ENCODE data around the gene WNT3A.

WNT3A gene

DNA sequence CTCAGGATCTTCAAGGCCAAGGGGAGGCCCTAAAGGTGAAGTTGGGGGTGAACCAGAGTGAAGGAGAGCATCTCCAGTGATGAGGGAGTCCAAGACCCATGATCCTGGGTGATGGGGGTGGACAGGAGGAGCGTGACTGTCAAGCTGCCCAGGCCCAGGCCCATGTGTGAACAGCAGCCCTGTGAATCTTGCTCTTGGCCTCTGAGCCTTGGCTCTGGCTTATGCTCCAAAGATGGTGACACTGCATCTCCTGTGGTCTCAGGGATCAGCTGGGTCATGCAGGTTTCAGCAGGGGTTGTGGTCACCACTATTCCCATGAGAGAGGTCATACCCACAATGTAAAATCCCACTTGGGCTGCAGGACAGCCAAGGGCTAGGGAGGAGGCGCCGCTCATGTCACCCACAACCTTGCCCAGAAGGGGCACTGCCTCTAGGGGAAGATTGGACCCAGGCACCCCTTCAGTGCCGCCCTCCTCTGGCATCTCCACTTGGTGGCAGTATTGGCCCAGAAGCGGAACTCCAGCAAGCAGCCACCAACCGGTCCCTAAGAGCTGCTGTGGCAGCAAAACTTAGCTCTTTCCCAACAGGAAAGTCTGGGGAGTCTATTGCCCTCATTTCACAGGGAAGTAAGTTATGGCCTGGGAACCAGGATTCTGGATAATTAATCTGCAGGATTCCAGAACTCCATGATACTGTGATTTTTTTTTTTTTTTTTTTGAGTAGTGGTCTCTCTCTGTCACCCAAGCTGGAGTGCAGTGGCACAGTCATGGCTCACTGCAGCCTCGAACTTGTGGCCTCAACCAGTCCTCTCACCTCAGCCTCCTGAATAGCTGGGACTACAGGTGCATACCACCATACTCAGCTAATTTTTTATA, 7.5 kb upstream of the WNT3A start:
- peak; percentile 66 for DNase-seq

DNA sequence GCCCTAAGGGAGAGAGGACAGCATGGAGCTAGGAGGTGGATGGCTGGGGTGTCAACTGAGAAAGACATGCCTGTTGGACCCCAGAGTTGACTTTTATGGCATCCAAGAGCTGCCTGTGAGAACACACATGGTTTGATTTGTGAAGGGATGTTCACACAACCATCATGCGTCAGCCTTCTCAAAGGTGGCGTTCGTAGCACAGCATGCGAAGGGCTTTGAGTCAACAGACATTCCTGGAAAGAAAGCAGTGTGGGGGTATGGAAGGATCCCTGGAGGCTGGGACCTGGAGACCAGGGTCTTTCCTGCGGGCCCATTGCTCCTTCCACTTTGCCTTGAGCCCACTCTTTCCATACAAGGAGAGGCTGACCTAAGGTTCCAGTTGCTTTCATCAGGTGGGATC, 6.4 kb upstream of the WNT3A start:
- DNase-seq, result no peak

DNA sequence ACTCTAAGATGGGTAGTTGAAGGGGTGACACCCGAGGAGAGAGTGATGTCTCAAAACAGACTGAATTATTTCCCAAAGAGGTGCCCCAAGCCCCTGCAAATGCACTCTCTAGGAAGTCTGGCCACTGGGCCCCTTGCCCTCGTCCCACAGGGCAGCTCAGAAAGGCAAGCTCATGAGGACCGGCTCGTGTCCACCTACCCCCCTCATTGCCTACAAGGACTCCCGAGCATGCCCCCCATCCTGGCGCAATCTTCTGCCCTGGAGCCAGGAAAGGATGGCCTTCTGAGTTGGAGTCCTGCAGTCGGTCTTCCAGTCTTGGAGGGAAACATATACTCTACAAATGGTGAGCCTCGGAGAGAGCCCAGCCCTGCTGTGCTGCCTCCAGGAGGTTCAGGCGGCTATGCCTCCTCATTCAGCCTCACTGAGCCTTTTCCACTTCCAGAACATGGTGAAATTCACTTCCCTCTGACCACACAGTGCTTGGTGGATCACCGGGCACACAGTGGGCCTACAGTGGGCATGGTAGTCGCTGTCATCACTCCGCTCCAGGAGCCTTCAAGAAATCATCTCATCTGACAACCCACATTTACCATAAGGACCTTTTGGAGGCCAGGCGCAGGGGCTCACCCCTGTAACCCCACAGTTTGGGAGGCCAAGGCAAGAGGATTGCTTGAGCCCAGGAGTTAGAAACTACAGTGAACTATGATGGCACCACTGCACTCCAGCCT, 5.8 kb upstream of the WNT3A start:
- no peak for DNase-seq

DNA sequence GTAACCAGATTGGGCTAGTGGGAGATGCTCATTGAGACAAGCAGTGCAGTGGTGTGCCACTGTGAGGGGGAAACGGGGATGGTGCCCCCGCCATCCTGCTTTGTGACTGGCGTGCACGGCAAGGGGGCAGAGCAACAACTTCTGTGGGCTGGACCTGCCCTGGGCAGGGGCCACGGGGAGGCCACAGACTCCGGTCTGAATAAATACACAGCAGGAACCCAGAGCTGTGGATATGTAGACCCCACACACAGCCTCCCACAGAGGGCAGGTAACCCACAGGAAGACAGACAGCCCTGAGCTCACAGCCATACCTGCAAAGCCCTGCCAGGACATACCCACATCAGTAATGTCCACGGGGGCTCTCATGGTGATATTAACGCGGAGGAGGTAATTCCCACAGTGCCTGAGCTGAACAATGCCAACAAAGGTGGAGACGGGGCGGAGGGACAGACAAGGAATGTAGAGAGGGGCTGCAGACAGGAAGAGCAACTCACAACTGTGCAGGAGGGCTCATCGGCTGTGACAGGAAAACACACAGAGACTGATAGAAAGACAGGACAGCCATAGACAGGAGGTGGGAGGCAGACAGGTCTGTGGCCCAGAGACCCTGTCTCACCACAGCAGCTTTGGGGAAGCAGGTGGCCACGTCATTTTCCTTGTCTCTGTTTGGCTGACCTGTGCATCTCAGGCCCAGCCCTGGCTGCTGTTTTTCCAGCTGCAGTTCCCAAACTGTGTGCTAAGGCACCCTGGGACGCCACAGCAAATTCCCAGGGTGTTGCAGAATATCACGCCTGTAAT, 4.9 kb upstream of the WNT3A start:
- DNase-seq, result no peak

DNA sequence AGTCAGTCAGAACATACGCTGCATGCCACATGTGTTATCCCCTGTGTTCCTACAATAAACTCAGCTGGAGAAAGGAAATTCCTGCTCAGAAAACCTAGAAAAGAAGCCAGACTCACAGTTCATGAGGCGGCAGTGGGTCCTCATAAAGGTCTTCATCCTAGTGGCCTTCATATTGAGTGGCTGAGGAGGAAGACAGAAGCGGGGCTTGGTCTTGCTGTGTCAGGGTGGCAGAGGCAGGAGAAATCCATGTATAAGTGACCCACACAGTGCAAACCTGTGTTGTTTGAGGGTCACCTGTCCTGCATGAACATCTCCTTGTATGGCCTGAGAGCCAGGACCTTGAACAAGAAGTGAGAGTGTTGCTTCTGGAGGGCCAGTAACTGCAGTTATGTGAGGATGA, 4.0 kb upstream of the WNT3A start:
- DNase-seq, result no peak

DNA sequence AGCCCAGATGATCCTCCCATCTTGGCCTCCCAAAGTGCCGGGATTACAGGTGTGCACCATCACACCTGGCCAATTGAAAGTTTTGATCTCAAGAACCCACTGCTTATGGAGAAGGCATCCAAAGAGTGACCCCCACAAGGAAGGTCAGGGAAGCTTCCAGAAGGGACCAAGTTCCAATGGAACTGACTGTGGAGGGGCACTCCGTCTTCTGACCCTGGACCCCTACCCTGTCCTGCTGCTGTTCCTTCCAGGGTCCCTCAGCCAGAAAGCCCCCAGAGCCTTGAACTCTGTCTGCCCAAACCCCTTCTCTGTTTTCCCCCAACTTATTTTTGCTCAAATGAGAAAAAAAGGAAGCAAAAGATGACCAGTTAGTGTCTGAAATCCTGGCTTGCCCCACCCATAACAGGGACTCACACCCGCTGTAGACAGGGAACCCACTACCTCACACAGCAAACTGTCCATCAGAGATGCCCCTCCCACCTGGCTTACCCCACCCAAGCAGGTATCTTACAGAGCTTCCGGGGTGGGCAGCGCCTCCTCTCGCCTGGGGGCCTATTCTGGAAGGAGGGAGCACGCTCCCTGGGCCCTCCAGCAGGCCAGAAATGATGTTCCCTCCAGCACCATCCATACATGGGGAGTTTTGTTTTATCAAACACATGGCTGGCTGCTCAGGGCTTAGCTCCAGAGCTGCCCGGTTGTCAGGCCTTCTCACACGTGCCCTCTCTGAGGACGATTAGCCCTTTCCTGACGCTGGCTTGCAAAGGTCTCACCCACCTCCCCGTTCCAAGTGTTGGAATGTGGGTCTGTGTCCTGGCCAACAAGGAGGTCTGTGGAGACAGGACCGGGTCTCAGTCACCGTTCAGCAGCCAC, 3.1 kb upstream of the WNT3A start:
- DNase-seq, result no peak

DNA sequence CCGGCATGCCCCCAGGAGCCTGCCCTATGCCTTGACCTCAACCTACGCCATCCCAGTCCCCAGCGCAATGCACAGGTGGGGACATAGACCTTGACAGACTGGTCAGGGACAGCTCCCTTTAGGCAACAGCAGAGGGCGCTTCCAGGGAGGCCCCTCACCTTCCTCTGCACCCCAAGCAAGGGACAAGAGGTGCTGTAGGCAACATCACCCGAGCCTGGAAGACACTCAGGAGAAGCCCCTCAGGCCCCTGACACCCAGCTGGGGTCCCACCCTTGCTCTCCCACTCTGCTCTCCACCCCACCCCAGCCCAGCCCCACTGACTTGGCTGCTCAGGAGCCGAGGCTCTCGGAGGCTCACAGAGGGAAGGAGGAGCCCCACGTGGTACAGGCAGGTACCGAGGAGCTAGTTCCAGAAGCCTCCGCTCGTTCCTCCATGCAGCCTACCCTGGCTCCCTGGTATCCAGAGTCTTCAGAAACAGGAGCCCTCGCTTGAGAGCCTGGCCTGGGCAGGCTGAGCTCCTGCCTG, 2.4 kb upstream of the WNT3A start:
- no peak for DNase-seq

DNA sequence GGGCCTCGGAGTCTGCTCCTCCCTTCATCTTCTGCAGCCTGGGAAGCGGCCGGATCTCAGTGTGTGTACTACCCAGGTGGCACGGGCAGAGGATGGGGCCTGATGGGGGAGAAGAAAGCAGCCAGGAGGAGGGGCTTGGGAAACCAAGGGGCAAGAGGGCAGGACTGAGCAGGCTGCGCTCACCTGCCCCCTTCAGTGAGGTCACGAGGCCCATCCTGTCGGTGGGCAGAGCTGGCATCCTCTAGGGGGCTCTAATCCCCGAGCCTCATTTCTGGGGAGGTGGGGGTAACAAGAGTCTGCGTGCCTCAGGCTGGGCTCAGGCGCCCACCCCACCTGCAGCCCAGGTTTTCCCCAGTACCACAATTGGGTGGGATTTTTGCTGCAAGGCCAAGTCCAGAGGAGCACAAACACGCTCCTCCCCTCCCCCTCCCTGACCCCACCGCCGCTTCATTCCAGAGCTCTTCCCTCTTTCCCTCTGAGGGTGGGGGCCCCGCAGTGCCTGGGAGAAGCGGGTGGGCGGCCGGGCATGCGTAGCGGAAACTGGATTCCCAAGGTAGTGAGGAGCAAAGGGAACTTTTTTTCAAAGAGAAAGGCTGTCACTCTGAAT, 1.8 kb upstream of the WNT3A start:
- DNase-seq, result no peak

DNA sequence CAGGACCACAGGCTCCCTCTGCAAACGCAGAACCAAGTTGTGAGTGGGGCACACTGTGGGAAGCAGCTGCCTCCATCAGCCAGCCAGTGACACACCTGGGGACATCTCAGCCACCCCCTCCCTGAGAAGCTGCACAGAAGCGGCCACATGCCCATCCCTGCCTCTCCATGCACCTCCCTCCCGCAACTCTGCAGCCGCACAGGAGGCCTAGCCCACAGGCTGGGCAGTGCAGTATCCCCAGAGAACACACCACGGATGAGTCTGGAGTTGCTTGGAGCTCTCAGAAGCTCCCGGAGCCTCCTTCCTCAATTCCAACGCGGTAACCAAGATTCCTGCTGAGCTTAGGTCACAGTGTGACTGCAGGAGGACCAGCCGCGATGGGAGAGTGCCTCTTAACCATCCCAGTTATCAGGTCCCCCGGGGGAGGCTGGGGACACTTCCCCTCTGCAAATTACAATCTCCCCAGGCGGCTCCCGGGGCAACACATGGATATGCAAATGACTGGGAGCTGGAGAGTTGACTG, 1.2 kb upstream of the WNT3A start:
- no peak for DNase-seq

DNA sequence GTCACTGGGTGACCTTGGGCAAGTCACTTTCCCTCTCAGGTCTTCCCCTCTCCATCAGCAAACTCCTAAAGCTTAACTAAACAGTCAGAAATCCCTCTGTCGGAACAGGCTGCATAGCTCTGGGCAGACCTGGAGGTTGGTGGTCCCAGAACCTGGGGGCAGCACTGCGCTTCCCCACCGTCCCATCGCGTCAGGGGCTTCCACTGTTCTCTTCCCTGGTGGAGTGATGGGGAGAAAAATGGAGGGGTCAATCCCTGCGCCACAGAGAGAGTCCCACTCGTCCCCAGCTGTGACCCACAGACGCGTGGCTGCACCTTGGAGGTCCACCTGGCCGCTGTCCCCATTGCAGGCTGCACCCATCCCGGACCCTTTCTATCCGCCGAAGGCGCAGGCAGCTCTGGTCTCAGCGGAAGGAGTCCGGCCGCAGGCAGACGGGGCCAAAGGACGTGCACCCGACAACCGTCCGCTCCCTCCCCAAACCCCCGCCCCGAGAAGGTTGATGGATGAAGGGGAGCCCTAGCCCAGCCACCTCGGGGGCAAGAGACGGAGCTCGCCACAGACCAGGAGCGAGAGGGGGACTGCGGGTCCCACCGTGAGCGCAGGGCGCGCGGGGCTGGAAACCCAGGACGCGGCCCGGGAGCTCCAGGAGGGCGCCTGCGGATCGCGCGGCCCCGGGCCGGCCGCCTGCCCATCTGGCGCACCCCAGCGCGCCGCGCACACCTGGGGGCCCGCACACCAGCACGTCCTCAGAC, 588 bp upstream of the WNT3A start:
- no peak for DNase-seq

DNA sequence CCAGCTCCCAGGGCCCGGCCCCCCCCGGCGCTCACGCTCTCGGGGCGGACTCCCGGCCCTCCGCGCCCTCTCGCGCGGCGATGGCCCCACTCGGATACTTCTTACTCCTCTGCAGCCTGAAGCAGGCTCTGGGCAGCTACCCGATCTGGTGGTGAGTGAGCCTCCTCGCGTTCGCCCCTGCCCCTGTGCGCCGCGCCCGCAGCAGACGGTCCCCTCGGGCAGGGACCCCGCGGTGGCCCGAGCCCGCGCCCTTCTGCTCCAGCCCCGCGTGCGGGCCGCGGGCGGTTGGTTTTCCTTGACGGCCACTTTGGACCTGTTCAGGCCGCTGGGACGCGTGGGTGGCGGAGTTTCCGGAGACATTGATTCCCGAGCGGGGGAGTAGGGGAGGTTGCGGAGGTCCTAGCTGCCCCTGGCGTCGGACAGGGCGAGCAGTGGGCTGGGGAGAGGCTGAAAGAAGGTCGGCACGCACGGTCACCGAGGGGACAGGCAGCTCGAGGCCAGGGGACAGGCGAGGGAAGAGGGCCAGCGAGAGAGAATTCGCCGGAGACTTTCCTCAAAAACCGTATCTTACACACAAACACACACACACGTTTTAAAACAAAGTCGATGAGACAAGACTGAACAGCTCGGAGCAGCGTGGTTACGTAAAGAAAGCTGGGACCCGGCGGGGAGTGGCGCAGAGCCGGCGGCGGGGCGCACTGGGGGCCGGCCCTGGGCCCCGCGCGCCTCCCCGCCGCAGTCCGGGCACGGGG, 427 bp downstream of the WNT3A start:
- DNase-seq, result no peak

DNA sequence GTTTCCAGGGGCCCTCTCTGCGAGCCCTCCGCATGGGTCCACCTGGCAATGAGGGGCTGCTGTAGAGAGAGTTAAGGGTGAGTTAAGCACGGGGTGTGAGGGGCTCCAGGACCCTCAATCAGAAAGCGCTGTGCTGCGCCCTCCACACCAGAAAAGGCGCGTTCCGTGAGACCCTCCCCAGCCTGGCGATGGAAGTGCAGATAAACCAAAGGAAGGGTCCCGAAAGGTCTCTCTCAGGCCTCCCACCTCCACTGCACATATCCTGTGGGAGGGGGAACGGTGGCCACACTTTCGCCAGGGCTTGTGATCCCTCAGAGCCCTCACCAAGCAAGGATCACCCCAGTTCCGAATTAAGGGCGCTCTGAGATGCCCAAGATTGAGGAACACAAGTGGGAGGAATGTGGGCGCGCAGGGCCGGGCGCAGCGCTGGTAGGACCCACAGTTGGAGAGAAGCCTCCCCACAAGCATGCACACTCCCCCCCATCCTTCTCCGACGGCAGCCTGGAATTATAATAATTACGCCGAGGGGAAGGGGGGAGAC, 1.1 kb downstream of the WNT3A start:
- no peak for DNase-seq

DNA sequence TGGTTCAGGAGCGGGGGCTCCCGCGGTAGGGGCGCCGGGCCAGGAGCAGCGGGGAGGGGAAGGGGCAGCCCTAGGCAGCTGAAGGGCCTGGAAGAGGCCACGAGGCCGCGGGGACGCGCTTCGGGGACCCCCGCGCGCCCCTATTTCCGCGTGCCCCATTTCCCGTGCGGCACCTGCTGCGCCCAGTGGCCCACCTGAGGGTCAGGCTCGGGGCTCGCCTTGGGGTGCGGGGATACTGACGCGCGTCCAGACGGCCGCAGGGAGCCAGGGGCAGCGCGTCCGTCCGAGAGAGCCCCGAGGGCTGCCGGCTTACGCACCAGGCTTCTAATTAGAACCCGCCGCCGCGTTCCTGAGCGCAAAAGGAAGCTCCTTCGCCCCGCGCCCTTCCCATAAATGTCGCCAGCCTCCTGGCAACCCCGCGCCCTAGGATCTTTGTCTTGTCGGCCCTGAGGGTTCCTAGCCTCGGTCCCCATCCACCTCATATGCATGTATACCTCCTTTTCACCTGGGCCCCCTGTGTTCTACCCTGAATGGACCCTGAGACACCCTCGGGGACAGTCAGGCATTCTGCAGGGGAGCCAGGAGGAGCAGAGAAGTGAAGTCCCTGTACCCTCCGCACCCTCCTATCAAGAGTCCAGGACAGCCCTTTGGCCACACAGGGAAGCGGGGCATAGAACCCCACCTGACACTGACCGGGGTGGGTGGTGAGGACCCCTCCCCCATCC, 1.8 kb downstream of the WNT3A start:
- DNase-seq, result no peak

DNA sequence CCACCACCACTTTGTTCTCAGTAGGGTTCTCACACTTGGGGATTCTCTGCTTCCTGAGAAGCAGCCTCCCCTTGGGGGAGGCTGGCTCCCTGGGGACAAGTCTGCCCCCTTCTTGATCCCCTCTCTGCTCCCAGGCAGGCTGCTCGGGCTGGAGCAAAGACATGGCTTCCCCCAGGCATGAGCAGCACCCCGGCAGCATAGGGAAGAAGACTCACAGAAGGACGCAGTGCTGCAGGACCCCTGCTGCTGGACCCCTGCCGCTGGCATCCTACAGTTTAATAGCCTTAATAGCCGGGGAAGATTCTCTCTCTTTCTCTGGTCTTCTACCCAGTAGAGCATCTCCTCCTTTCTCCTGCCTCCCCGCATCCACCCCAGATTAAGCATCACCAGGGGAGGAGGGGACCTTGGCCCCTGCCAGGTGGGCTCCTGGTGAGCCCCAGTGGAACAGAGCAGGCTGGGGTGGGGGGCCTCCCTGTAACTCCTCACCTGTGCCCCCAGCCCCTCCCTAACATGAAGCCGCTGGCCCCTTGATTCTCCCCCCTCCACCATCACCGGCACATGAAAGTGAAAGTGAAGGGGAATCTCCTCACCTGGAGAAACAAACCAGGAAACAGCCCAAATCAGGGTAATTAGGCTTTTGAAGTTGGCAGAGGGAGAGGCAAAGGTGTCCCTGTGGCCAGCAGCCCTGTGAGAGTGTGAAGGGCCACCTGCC, 2.5 kb downstream of the WNT3A start:
- no peak for DNase-seq

DNA sequence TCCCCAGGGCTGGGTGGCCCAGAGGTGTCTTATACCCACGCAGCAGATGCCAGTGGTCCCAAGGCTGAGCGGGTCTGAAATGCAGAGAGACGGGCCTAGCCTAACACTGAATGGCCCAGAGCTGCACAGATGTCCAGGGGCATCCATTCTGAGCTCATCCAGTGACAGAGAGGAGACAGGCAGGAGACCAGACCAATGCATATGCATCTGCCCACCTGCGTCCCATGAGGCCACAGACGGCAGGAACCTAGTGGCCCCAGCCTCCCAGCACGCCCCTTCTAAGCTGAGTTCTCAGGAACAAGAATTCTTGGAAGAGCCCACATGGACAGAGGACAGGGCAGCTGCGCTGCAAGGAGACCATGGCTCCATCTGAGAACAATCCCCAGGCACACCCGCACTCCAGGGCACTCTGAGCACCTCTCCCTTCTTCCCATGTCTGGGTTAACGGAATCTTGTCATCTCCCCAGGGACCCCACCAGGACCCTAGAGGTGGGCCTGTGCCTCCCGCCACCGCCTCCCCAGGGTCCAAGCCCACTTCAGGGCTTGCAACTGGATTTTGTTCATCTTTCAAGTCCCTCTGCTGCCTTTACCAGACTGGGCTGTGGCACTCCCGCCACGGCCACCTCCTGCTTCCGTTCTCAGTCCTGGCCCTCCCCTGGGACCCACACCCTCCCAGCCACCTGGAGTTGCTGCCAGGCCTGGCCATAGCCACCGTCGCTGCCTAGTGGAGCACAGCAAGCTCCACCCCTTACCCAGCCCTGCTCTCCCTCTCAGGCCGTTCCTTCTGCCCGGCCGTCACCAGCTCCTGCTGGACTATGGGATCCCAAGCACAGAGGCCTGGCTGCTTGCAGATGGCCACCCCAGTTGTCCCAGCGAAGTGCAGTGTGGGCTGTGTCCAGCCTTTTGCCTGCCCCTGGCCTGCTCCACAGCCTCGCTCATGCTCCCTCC, 3.3 kb downstream of the WNT3A start:
- DNase-seq, result no peak

DNA sequence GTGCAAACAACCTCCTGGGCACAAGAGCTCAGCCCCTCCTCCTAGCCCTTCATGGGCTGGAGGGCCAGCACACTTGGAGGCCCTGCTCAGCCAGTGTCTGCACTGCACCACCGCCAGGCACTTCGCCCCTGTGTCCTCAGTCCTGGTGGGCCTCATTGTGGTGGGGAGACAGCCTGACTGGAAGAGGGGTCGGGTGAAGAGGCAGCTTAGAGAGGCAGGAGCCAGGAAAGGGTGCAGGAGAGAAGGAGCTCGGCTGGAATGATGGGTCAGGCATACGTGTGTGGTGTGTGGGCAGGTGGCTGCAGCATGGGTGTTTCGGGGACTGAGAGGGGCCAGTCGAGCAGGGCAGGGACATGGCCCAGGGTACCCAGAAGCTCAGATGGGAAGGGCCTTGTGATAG, 4.1 kb downstream of the WNT3A start:
- DNase-seq, result no peak

DNA sequence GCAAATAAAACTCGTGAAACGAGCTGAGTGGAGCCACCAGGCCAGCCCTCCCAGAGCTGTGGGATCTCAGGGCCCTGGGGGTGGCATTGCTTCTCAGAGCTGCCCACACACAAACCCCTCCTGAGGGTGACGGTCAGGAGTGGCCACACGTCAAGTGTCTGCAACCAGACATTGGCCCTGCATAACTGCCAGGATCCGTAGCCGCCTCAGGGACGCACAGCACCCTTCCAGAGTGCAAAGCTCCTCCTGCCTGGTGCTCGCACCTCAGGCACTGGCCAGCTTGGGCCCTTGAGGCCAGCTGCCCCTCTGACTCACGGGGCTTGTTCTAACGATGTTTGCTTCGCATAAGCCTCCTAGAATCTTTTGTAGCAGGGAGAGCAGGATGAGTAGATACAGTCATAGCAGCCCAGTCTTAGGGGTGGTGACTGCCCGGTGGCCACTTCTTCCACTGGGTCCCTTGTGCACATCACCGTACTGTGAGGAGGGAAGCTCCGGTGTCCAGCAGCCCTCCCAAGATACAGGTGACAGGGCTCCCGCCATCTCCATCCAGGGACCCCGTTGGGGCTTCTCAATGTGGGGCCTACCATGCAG, 5.0 kb downstream of the WNT3A start:
- DNase-seq, result no peak

Measured in NCI-H1048 (cell line).